A549 (cell line): ENCODE results near the gene KRTCAP2. TPM values are rescaled to one million over a fixed set of nuclear protein-coding genes. Genes with fewer than 3 reads are reported as not detected.
A peak's percentile ranks its signal among the peaks of the same experiment; 100 is the strongest.

Source experiments
- ATAC-seq, 2 experiments: fragments of 200-7000 bp in 1 of 2; fragments of >200 bp in 1 of 2; cut with Nextera tagmentation in 1 of 2; cut with Tn5 transposase in 1 of 2; 3 replicates each; pipeline versions ENCODE4 v1.8.0 to v1.9.1; 2018 to 2020; ENCODE audit warnings: mild to moderate bottlenecking in 1 of 2, moderate library complexity in 1 of 2
- CTCF ChIA-PET: fragments of 300-600 bp; sonication (Branson Sonifier 250); formaldehyde crosslinking; extraction: SDS; loops from one replicate; lab custom pipeline; 2021; ENCODE audit warnings: antibody characterized with exemption, inconsistent platforms; lab: Yijun Ruan, JAX
- POLR2A ChIA-PET: fragments of 350-600 bp; formaldehyde crosslinking; extraction: SDS; loops from one replicate; lab custom pipeline; 2021; ENCODE audit warnings: antibody characterized with exemption, inconsistent platforms; lab: Yijun Ruan, JAX
- DNase-seq, 2 experiments: peaks; one replicate each; pipeline versions ENCODE4 v3.0.0 to v3.0.0-alpha.2; 2011 to 2016; ENCODE audit warnings: low read depth in 1 of 2, low spot score in 1 of 2
- FAIRE-seq: peaks from 2 replicates; lab custom pipeline; 2011; peaks lifted over from hg19 to GRCh38; lab: Jason Lieb, UNC
- H3K27ac ChIP-seq, 2 experiments: fragments of >200 bp; sonication (Bioruptor Twin); formaldehyde crosslinking; 3 replicates each; pipeline ENCODE4 v1.5.1; 2016 to 2017
- H3K4me1 ChIP-seq: fragments of >200 bp; sonication (Bioruptor Twin); formaldehyde crosslinking; 3 replicates; pipeline ENCODE4 v1.6.1; 2016
- H3K4me2 ChIP-seq: fragments of >200 bp; sonication (Bioruptor Twin); formaldehyde crosslinking; 3 replicates; pipeline ENCODE4 v1.6.1; 2016
- H3K4me3 ChIP-seq: fragments of >200 bp; sonication (Bioruptor Twin); formaldehyde crosslinking; 3 replicates; pipeline ENCODE4 v1.5.1; 2016
- H3K9me3 ChIP-seq: fragments of >200 bp; sonication (Bioruptor Twin); formaldehyde crosslinking; 3 replicates; pipeline ENCODE4 v1.6.1; 2016
- CHD2 ChIP-seq: fragments of 150-350 bp; IDR thresholded peaks from 2 replicates; pipeline ENCODE4 v1.6.1; 2014; ENCODE audit warnings: low read length; ENCODE audit not compliant: partially characterized antibody
- ESRRA ChIP-seq: fragments of 150-350 bp; IDR thresholded peaks from 2 replicates; pipeline ENCODE4 v1.6.1; 2014; ENCODE audit warnings: mild to moderate bottlenecking, low read length, borderline replicate concordance
- HDAC2 ChIP-seq: fragments of 200-600 bp; sonication (generic); IDR thresholded peaks from 2 replicates; pipeline ENCODE4 v1.6.1; 2016
- HOXB5 ChIP-seq: fragments of 250-450 bp; sonication (Bioruptor Pico); IDR thresholded peaks from 2 replicates; pipeline ENCODE4 v1.5.0; 2020; ENCODE audit warnings: mild to moderate bottlenecking, moderate library complexity
- JUN ChIP-seq, 2 experiments: fragments of >200 bp; sonication (Bioruptor Twin); formaldehyde crosslinking; IDR thresholded peaks; 2 replicates in 1 of 2; 3 replicates in 1 of 2; pipeline ENCODE4 v1.6.1; 2016 to 2017
- MYC ChIP-seq: IDR thresholded peaks from 2 replicates; pipeline ENCODE4 v1.6.1; 2012; ENCODE audit warnings: mild to moderate bottlenecking, inconsistent platforms, low read length, improper control_type of control experiment, borderline replicate concordance
- NPAS2 ChIP-seq: fragments of 250-450 bp; sonication (Bioruptor Pico); IDR thresholded peaks from 2 replicates; pipeline ENCODE4 v1.8.0; 2022; ENCODE audit warnings: mild to moderate bottlenecking, moderate library complexity, borderline replicate concordance
- SMC3 ChIP-seq: fragments of >200 bp; sonication (Bioruptor Twin); formaldehyde crosslinking; IDR thresholded peaks from 3 replicates; pipeline ENCODE4 v1.6.1; 2018; ENCODE audit warnings: inconsistent platforms
- ZSCAN20 ChIP-seq: fragments of 250-450 bp; sonication (Bioruptor Pico); IDR thresholded peaks from 2 replicates; pipeline ENCODE4 v1.8.0; 2022; ENCODE audit warnings: mild to moderate bottlenecking, moderate library complexity
- WGBS: methylation state at CpG from one replicate; pipeline ENCODE4 v1.1.6; 2017; ENCODE audit errors: missing lambda C conversion rate; 5-methylcytosine and 5-hydroxymethylcytosine counted together
- polyA plus RNA-seq, 4 experiments: library from polyadenylated mRNA; depleted of rRNA in 3 of 4; stranded (reverse); fragments of >200 nt; fragmentation: RNase III in 1 of 4; extraction: RNeasy Plus Mini Kit Qiagen cat#74134 plus additional on column Dnase treatment in 1 of 4; gene quantifications; 2 replicates in 3 of 4; 3 replicates in 1 of 4; pipeline ENCODE4 v1.2.3, GENCODE V29; 2011 to 2017
- TF ChIP-seq, protein P1 (sequence below): fragments of >200 bp; sonication (Bioruptor Twin); formaldehyde crosslinking; IDR thresholded peaks from 3 replicates; pipeline ENCODE4 v1.5.1; 2016
- TF ChIP-seq, protein P2 (sequence below): fragments of >200 bp; sonication (Bioruptor Twin); formaldehyde crosslinking; IDR thresholded peaks from 3 replicates; pipeline ENCODE4 v1.6.1; 2016

KRTCAP2 gene
- polyA plus RNA-seq, 2 of the 4 experiments (the other 2 are of a cell fraction), result 154 to 217 TPM

DNA sequence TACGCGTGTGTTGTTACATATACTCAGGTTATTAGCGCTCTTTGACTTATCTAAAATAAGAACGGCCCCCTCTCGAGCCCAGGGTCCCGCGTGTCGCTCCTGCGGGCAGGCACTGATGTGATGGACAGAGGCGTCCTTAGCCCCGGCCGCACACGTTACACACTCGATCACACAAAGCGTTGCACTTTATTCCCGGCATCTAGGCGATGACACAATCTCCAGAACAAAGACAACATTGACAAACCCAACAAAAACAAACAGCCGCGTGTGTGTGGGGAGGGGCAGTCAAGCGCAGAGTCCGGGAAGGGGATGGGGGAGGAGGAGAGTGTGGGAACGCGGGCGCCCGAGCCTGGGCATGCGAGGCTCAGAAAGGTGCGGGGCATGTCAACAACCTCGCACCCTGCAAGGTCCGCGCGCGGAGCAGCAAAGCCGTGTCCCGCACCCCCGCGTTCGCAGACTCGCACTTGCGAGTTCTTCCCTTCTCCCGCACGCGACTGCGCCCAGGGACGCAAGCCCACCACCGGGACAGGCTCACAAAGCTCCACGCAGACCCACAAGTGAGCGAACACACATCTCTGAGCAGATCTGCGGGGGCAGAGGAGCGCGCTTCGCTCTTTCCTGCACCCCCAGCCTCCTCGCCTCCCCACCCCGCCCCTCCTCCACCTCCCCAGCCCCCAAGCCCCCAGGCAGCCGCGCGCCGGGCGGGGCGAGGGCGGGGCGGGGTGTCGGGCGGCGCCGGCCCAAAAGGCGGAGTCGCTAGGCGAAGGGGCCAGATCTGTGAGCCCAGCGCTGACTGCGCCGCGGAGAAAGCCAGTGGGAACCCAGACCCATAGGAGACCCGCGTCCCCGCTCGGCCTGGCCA lies 45.8 kb downstream of the KRTCAP2 start, which contains the start of gene EFNA1 (continued):
- TF ChIP-seq, protein P1, sequence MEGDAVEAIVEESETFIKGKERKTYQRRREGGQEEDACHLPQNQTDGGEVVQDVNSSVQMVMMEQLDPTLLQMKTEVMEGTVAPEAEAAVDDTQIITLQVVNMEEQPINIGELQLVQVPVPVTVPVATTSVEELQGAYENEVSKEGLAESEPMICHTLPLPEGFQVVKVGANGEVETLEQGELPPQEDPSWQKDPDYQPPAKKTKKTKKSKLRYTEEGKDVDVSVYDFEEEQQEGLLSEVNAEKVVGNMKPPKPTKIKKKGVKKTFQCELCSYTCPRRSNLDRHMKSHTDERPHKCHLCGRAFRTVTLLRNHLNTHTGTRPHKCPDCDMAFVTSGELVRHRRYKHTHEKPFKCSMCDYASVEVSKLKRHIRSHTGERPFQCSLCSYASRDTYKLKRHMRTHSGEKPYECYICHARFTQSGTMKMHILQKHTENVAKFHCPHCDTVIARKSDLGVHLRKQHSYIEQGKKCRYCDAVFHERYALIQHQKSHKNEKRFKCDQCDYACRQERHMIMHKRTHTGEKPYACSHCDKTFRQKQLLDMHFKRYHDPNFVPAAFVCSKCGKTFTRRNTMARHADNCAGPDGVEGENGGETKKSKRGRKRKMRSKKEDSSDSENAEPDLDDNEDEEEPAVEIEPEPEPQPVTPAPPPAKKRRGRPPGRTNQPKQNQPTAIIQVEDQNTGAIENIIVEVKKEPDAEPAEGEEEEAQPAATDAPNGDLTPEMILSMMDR, result no peak
- TF ChIP-seq NPAS2 (CRISPR knock-in tag) (no peak), ESRRA (no peak), SMC3 (no peak; the same call in 2 of the 3 replicates)

DNA sequence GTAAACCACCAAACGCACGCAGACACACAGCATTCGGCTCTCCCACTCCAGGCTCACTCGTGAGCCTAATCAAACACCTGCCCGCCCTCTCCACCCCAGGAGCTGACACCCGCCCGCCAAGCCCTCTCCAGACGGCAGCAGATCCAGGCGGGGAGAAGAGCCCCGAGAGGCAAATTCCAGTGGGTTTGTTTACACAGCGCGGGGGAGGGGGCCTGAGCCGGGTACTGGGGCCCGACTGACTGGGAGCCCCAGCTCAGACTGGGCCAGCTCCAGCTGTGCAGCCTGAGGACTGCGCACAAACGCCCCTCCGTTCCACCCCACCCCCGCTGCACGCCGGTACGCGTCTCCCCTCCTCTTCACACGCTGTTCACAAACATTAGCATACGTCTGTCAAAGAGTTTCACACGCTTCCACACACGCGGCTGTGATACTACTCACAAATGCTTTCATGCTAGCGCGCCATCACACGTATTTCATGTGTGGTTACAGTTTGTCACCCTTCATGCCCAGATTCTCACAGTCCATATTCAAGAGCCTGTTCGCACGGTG lies 46.5 kb downstream of the KRTCAP2 start:
- ATAC-seq, result peak; percentile 20 to 37; a peak in 5 of 6 replicates
- no peaks in the 10 kb centered on the region for H3K9me3 ChIP-seq

DNA sequence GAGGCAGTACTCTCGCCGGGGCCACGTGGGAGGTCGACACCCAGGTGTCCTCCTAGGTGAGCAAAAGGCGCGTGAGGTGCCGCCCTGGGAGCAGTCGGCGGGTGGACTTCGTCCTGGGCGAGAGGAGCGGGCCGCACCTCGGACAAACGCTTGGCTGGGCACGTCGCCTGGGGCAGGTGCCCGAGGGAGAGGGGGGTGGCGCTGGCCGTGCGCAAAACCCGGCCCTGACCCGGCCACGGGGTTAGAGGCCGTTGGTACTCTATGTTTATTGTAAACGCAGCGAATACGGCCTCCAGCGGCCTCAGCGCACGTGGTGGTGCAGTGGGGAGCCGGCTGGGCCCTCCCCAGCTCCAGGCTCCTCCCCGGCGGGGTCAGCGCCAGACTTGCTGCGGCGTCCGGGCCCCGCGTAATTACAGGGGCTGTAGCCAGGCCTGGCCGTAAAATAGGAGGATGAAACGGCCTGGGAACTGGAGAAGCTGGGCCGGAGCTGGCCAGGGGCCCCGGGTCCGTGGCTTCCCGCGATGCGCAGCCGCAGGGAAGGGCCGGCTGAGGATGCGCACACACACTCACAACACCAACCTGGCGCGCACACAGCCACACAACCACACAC lies 47.1 kb downstream of the KRTCAP2 start:
- DNase-seq (no peak), ATAC-seq (no peak), FAIRE-seq (no peak)
- TF ChIP-seq CHD2 (no peak), HOXB5 (CRISPR knock-in tag) (0 out of 2 replicates have a peak, but pooled peaks have one; percentile 5)
- H3K4me2 ChIP-seq, result peak overlapping the region; percentile 89
- peak overlapping the region; percentile 55; the same call in 2 of the 3 replicates for H3K4me3 ChIP-seq
- H3K27ac ChIP-seq, result peak overlapping the region; percentile 80 to 90
- CTCF ChIA-PET, result interaction anchor here (0.7 to 19.7 kb wide), 12 partner anchors 9 to 67 kb away, joined by 3 to 309 read pairs (median 6); partner anchors contain the start of genes KRTCAP2 and SLC50A1
- peaks cover 59% of the 10 kb centered on the region for H3K4me1 ChIP-seq
- POLR2A ChIA-PET, result interaction anchor here (2.0 kb wide), 1 partner anchor 9 kb away, joined by 8 read pairs; no protein-coding TSS in a partner anchor
- H3K9me3 ChIP-seq, result no peaks in the 10 kb centered on the region
- 80% methylated on average over 46 of the region's 53 CpGs for WGBS

More for the DNA sequence above, 46.5 kb downstream of the KRTCAP2 start:
- 10% methylated on average over 22 of the region's 32 CpGs for WGBS
- POLR2A ChIA-PET, result interaction anchor here (2.0 kb wide), 1 partner anchor 8 kb away, joined by 8 read pairs; no protein-coding TSS in a partner anchor
- Histone ChIP-seq H3K4me3 (peak overlapping the region; percentile 55), H3K4me1 (peaks cover 59% of the 10 kb centered on the region), H3K4me2 (peak overlapping the region; percentile 89), H3K27ac (peak overlapping the region; percentile 80 to 90)
- DNase-seq (peak in 1 of 2 experiments; percentile 74), FAIRE-seq (no peak)
- TF ChIP-seq ZSCAN20 (CRISPR knock-in tag) (0 out of 2 replicates have a peak, but pooled peaks have one; percentile 19), MYC (peak; percentile 5; the same call in 1 of the 2 replicates), HDAC2 (no peak)
- CTCF ChIA-PET, result interaction anchor here (0.7 to 19.7 kb wide), 8 partner anchors 8 to 46 kb away, joined by 3 to 309 read pairs (median 9); partner anchors contain the start of genes KRTCAP2 and SLC50A1

DNA sequence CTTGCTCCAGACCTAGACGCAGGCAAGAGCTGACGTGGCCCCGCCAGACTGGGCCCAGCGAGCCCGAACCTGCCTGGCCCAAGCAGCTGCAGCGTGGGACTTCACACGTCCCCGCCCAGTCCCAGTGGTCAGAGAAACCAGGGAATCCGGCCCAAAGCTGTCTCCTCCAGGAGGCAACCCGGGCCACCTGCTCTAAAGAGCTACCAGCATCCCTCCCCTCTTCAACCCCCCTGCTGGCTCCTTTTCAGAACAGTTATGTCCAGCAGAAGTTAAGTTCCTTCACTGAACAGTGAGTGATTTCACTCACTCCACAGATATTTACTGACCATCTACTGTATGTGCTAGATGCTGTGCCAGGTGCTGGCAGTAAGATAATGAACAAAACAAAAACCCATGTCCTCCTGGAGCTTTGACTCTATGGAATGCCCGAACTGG lies 47.6 kb downstream of the KRTCAP2 start:
- FAIRE-seq (no peak), ATAC-seq (peak in 1 of 2 experiments; percentile 4; a peak in 3 of 6 replicates), DNase-seq (peak in 1 of 2 experiments; percentile 45)
- peak overlapping the region; percentile 89 for H3K4me2 ChIP-seq
- WGBS, result 68% methylated on average over 11 of the region's 11 CpGs
- H3K27ac ChIP-seq, result peak overlapping the region; percentile 80 to 90
- ChIA-PET CTCF (interaction anchor here (0.9 to 19.7 kb wide), 11 partner anchors 9 to 67 kb away, joined by 3 to 309 read pairs (median 8); partner anchors contain the start of genes KRTCAP2 and SLC50A1), POLR2A (interaction anchor here (2.0 kb wide), 1 partner anchor 9 kb away, joined by 8 read pairs; no protein-coding TSS in a partner anchor)
- peaks cover 55% of the 10 kb centered on the region for H3K4me1 ChIP-seq
- TF ChIP-seq, protein P2, sequence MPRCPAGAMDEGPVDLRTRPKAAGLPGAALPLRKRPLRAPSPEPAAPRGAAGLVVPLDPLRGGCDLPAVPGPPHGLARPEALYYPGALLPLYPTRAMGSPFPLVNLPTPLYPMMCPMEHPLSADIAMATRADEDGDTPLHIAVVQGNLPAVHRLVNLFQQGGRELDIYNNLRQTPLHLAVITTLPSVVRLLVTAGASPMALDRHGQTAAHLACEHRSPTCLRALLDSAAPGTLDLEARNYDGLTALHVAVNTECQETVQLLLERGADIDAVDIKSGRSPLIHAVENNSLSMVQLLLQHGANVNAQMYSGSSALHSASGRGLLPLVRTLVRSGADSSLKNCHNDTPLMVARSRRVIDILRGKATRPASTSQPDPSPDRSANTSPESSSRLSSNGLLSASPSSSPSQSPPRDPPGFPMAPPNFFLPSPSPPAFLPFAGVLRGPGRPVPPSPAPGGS, result no peak
- no peak for TF ChIP-seq JUN (IDR thresholded peaks at IDR 0.05)
- no peak overlapping the region for H3K4me3 ChIP-seq
- H3K9me3 ChIP-seq, result no peaks in the 10 kb centered on the region
